HG03439 (cell line): ENCODE results near the gene MAGED4.
"Not testable (repeated sequence)": the region's sequence is repeated elsewhere in the genome, so short reads cannot be mapped to it uniquely, and the experiment has no call there.

ENCODE experiments used
- ATAC-seq: cut with Tn5 transposase; IDR thresholded peaks from one replicate; pipeline ENCODE4 v1.9.1; 2021; ENCODE audit warnings: mild to moderate bottlenecking, moderate library complexity; ENCODE audit not compliant: unreplicated experiment

The MAGED4 gene

GRCh38 chrX:52184440-52185077 is at the start of gene MAGED4:
Gene MAGED4 (plus strand): TSS chrX:52184888. CDS start chrX:52185923, 1,035 bp downstream.
- not testable (repeated sequence) for ATAC-seq

DNA sequence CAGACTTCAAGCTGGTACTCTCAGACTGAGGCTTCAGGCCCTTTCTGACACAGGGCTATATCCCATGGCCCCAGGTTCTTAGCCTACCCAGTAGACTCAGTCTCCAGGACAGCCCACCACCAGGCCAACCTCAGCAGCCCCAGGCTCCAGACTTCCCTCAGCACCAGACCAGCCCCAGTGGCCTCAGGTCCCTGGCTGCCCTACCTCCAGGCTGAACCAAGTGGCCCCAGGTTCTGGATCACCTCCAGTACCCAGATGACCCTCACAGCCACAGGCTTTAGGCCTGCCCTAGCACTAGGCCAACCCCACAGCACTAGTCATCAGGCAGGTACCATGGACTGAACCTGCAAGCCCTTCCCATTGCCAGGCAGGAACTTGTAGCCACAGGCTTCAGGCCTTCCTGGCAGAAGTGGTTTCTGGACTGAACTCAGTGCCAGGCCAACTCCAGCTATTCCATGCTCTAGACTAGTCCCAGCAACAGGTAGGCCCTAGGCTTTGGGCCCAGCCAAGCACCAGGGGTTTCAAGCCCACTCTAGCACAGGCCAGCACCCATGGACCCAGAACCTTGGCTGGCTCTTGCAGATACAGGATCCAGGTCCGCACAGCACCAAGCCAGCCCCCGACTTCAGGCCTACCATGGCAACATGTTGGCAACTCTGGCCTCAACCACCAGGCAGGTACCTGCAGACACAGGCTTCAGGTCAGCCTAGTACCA is 45.7 kb upstream of the MAGED4 start:
- ATAC-seq = no peak

DNA sequence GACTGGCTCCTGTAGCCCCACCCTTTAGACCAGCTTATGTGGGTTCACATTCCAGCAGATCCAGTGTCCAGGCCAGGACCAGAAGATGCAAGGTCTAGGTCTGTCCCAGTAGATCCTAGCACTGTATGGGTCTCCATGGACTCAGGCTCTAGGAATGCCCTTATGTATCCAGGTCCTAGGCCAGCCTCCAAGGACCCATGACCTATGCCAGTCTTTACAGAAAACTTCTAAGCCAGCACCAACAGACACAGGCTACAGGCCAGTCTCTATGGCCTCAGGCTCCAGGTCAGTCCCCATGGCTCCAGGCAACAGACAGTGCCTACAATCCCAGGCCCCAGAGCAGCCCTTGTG is 45.2 kb upstream of the MAGED4 start:
- ATAC-seq = no peak

DNA sequence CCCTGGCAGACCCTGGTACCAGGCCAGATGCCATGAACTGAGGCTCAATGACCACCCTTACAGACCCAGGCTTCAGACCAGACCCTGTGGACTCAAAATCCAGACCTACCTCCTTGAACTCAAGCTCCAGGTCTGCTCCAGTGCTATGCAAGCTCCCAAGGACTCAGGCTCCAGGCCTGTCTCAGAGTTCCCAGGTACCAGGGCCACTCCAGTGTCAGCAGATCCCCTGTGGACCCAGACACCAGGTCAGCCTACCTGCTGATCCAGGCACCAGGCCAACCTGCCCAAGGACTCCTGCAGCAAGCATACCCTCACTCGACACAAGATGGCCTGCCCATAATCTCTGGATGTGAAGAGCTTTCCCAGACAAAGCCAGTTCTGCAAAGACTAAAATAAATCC is 44.7 kb upstream of the MAGED4 start:
- no peak for ATAC-seq

DNA sequence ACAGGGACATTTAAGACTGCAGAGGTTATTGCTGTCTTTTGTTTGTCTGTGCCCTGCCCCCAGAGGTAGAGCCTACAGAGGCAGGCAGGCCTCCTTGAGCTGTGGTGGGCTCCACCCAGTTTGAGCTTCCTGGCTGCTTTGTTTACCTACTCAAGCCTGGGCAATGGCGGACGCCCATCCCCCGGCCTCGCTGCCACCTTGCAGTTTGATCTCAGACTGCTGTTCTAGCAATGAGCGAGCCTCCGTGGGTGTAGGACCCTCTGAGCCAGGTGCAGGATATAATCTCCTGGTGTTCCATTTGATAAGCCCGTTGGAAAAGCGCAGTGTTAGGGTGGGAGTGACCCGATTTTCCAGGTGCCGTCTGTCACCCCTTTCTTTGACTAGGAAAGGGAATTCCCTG is 34.0 kb upstream of the MAGED4 start:
- not testable (repeated sequence) for ATAC-seq

DNA sequence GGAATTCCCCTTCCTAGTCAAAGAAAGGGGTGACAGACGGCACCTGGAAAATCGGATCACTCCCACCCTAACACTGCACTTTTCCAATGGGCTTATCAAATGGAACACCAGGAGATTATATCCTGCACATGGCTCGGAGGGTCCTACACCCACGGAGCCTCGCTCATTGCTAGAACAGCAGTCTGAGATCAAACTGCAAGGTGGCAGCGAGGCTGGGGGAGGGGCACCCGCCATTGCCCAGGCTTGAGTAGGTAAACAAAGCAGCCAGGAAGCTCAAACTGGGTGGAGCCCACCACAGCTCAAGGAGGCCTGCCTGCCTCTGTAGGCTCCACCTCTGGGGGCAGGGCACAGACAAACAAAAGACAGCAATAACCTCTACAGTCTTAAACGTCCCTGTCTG is 24.5 kb upstream of the MAGED4 start:
- not testable (repeated sequence) for ATAC-seq

DNA sequence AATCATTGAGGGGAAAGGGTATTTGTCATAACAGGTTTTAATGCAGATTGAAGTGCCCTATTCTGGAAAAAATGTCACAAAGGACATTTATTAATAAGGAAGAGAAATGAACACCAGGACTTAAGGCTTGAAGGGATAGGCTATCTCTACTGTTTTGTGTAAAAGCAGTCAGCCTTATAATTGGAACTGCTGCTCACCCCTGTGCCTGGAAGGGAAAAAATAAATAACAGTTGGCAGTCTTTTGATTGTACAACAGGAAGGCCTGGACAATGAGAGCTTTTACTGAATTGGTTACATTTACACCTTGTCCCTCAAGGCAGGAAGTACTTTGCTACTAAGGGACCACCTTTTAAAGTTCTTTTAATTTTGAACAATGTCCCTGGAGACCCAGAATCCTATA is 17.8 kb upstream of the MAGED4 start:
- ATAC-seq = no peak

DNA sequence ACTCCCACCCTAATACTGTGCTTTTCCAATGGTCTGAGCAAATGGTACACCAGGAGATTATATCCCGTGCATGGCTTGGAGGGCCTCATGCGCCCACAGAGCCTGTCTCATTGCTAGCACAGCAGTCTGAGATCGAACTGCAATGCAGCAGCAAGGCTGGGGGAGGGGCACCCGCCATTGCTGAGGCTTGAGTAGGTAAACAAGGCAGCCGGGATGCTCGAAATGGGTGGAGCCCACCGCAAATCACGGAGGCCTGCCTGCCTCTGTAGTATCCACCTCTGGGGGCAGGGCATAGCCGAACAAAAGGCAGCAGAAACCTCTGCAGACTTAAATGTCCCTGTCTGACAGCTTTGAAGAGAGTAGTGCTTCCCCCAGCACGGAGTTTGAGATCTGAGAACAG is 13.6 kb upstream of the MAGED4 start:
- ATAC-seq = not testable (repeated sequence)

DNA sequence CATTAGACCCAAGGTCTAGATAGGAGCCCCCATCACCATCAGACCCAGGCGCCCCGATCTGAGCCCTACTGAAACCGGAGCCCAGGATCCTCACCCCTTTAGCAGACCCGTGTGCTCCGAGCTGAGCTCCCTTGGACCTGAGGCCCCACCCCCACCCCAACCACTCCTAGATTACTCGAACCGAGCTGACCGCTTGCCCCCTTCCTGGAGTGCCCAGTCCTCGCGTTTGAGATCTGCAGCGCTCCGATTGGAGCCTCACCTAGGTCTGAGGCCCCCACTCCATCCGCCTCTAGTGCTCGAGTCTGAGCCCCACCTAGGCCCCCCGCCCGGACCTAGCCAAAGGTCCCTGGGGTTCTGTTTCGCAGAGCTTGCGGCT is 378 bp downstream of the MAGED4 start:
- ATAC-seq = not testable (repeated sequence)

DNA sequence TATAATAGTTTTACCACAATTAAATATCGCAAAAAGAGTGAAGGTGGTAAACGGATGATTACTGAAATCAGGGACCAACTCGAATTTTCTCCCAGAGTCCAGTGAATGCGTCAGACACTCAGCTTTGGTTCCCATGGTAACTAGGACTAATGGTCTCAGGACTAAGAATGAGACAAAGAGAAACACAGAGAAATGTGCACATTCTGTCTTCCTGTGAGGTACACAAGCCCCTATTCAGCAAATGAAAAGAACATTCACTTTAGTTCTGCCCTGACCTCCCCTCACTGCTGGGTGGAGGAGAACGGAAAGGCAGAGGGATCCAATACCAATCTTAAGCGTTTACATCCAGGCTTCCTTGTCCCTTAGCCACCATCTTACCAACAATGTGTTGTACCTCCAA is 26.7 kb downstream of the MAGED4 start:
- ATAC-seq = not testable (repeated sequence)

DNA sequence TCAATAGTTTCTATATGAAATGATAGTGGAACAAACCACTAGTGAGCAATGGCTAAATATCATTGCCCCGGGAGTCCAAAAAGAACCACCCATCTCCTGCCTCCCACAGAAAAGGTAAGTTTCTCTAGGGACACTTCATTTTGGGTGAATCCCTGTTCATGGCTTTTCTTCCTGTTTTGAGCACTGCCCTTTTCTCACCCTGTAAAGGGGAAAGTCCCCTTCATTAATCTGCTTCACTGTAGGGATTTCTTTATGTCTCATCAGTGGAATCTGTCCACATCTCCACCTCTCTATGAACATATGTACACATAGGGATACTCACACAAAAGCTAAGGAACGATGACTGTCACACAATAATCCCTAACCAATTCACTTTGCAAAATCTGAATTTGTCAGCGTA is 28.6 kb downstream of the MAGED4 start:
- ATAC-seq = no peak

- ATAC-seq = no peak
Observed at GRCh38 chrX:52216541-52216940, 31.9 kb downstream of the MAGED4 start.

- no peak for ATAC-seq
Observed at GRCh38 chrX:52217494-52218160, 32.9 kb downstream of the MAGED4 start.

DNA sequence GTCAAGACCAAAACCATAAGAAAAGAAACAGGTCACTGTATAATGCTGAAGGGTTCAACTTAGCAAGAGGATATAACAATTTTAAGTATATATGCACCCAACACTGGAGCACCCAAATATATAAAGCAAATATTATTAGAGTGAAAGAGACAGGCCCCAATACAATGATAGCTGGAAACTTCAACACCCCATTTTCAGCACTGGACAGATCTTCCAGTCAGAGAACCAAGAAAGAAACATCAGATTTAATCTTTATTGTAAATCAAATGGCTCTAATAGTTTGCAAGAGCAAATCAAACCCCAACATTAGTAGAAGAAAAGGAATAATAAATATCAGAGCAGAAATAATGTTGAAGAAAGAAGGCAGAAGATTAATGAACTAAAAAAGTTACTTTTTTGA is 36.2 kb downstream of the MAGED4 start:
- ATAC-seq = no peak
